Keratinocyte (primary cell): ENCODE measurements around the gene ADD2.

ENCODE experiments used
- CTCF ChIP-seq, 3 experiments: IDR thresholded peaks in 1 of 3; conservative IDR thresholded peaks in 1 of 3; optimal IDR thresholded peaks in 1 of 3; 2 replicates in 2 of 3; 3 replicates in 1 of 3; pipeline versions ENCODE3 to v1.5.1; 2011; ENCODE audit warnings: low read length in 3 of 3, mild to moderate bottlenecking in 3 of 3, moderate library complexity in 2 of 3, control low read depth in 1 of 3, inconsistent platforms in 1 of 3; ENCODE audit not compliant: insufficient read depth in 2 of 3; ENCODE audit errors: extremely low read depth in 1 of 3
- EZH2 ChIP-seq: IDR thresholded peaks from one replicate; pipeline ENCODE4 v1.6.1; 2012; ENCODE audit warnings: inconsistent platforms, mild to moderate bottlenecking, low read length, moderate library complexity

GRCh38 chr2:70724366-70724765 is 43.6 kb downstream of the ADD2 start:
- no peak for TF ChIP-seq CTCF (optimal IDR thresholded peaks at IDR 0.05 in 1 of 3, IDR thresholded peaks at IDR 0.05 in 1 of 3, conservative IDR thresholded peaks at IDR 0.05 in 1 of 3; ENCODE audit: extremely low read depth in 1 of 3, insufficient read depth in 2 of 3, low read length in 3 of 3)
- TF ChIP-seq EZH2, result no peak
